K562 (cell line): ENCODE measurements around the gene MYO5C. TPM values are rescaled to one million over a fixed set of nuclear protein-coding genes. Genes with fewer than 3 reads are reported as not detected.

Experiments used
- ATAC-seq: fragments of 200-7000 bp; cut with Tn5 transposase; 3 replicates; pipeline ENCODE4 v1.9.1; 2020; ENCODE audit warnings: moderate library complexity
- BruUV-seq: library from RNA; stranded (reverse); fragments of 400-500 nt; replicated peaks from 2 replicates; lab custom pipeline; 2021; lab: Mats Ljungman, UMichigan
- CTCF ChIA-PET: fragments of 300-600 bp; formaldehyde crosslinking; extraction: SDS; loops from one replicate; lab custom pipeline; 2021; ENCODE audit warnings: low intra/inter-chr PET ratio; lab: Yijun Ruan, JAX
- POLR2A ChIA-PET: fragments of 300-600, 350-650 bp; sonication (Branson Sonifier 250); formaldehyde crosslinking; extraction: SDS; loops from one replicate; lab custom pipeline; 2021; ENCODE audit warnings: antibody characterized with exemption, inconsistent platforms; lab: Yijun Ruan, JAX
- DNase-seq, 4 experiments: peaks; one replicate each; pipeline versions ENCODE4 v3.0.0 to v3.0.0-alpha.2; 2011 to 2018; ENCODE audit warnings: low spot score in 3 of 4, mixed read lengths in 3 of 4; ENCODE audit errors: extremely low read depth in 1 of 4
- FAIRE-seq: peaks from 2 replicates; lab custom pipeline; 2011; peaks lifted over from hg19 to GRCh38; lab: Jason Lieb, UNC
- H2AFZ ChIP-seq: 2 replicates; pipeline ENCODE4 v1.6.0; 2011; ENCODE audit warnings: low read depth, low read length, control low read depth, inconsistent platforms
- H3K27ac ChIP-seq: fragments of 200-600 bp; 3 replicates; pipeline ENCODE4 v1.8.0; 2011; ENCODE audit warnings: low read depth, mild to moderate bottlenecking, control low read depth, inconsistent platforms, low read length, moderate library complexity, mixed read lengths; ENCODE audit errors: extremely low read depth
- H3K27me3 ChIP-seq, 2 experiments: fragments of 300-600 bp in 1 of 2; 2 replicates in 1 of 2; 3 replicates in 1 of 2; pipeline versions ENCODE4 v1.6.0 to v1.8.0; 2011; ENCODE audit warnings: inconsistent platforms in 2 of 2, low read length in 2 of 2, mild to moderate bottlenecking in 1 of 2, mixed read lengths in 1 of 2, moderate library complexity in 1 of 2; ENCODE audit not compliant: control insufficient read depth in 2 of 2, insufficient read depth in 2 of 2
- H3K36me3 ChIP-seq: fragments of 300-600 bp; 3 replicates; pipeline ENCODE4 v1.8.0; 2011; ENCODE audit warnings: mild to moderate bottlenecking, low read length, inconsistent platforms; ENCODE audit not compliant: control insufficient read depth, insufficient read depth
- H3K4me1 ChIP-seq, 2 experiments: fragments of 200-600 bp in 1 of 2; replicated peaks in 1 of 2; 2 replicates in 1 of 2; 3 replicates in 1 of 2; pipeline versions ENCODE4 v1.5.1 to v1.8.0; 2011; ENCODE audit warnings: inconsistent platforms in 2 of 2, low read length in 2 of 2, mild to moderate bottlenecking in 1 of 2, mixed read lengths in 1 of 2, moderate library complexity in 1 of 2; ENCODE audit not compliant: control insufficient read depth in 2 of 2, insufficient read depth in 2 of 2
- H3K4me2 ChIP-seq: 2 replicates; pipeline ENCODE4 v1.6.1; 2011; ENCODE audit warnings: low read length, control low read depth, inconsistent platforms, mixed read lengths; ENCODE audit not compliant: insufficient read depth
- H3K4me3 ChIP-seq: fragments of 200-600 bp; sonication (generic), shearing (Covaris generic); 2 replicates; pipeline ENCODE4 v1.5.1; 2016; ENCODE audit warnings: control low read depth, inconsistent platforms
- H3K79me2 ChIP-seq: fragments of 200-600 bp; 3 replicates; pipeline ENCODE4 v1.8.0; 2011; ENCODE audit warnings: low read length, inconsistent platforms; ENCODE audit not compliant: control insufficient read depth, insufficient read depth
- H3K9ac ChIP-seq, 2 experiments: 2 replicates each; pipeline versions ENCODE4 v1.6.0 to v1.6.1; 2011; ENCODE audit warnings: low read depth in 2 of 2, low read length in 2 of 2, control low read depth in 1 of 2, inconsistent platforms in 1 of 2, mild to moderate bottlenecking in 1 of 2, mixed read lengths in 1 of 2; ENCODE audit not compliant: insufficient read depth in 1 of 2
- H3K9me1 ChIP-seq: one replicate; pipeline ENCODE4 v1.6.0; 2011; ENCODE audit warnings: inconsistent platforms, mild to moderate bottlenecking, low read length, moderate library complexity; ENCODE audit not compliant: control insufficient read depth, insufficient read depth
- H3K9me3 ChIP-seq: replicated peaks from 2 replicates; pipeline ENCODE4 v1.5.1; 2011; ENCODE audit warnings: low read depth, low read length, inconsistent platforms; ENCODE audit not compliant: control insufficient read depth, insufficient read depth
- H4K20me1 ChIP-seq: replicated peaks from 2 replicates; pipeline ENCODE4 v1.6.1; 2011; ENCODE audit warnings: low read length, inconsistent platforms, mixed read lengths; ENCODE audit not compliant: control insufficient read depth, insufficient read depth
- DACH1 ChIP-seq: fragments of 450-650 bp; IDR thresholded peaks from 2 replicates; pipeline ENCODE4 v1.6.1; 2018; ENCODE audit not compliant: partially characterized antibody
- NFE2 ChIP-seq: IDR thresholded peaks from 2 replicates; pipeline ENCODE4 v1.6.1; 2014; ENCODE audit warnings: antibody characterized with exemption, low read depth
- NR1H2 ChIP-seq: sonication (generic); formaldehyde crosslinking; IDR thresholded peaks from 2 replicates; pipeline ENCODE4 v1.4.0; 2020; ENCODE audit warnings: mild to moderate bottlenecking, missing genetic modification reagents
- TARDBP ChIP-seq: fragments of 450-650 bp; IDR thresholded peaks from 2 replicates; pipeline ENCODE4 v1.6.1; 2016
- THAP7 ChIP-seq: fragments of 250-450 bp; sonication (Bioruptor Pico); IDR thresholded peaks from 2 replicates; pipeline ENCODE4 v1.5.0; 2021
- ZNF655 ChIP-seq: fragments of 250-450 bp; sonication (Bioruptor Pico); IDR thresholded peaks from 2 replicates; pipeline ENCODE4 v1.5.0; 2021
- WGBS: fragments of 100-300 bp; shearing (Covaris generic); methylation state at CpG from one replicate; pipeline ENCODE4 v1.1.6; 2016; ENCODE audit warnings: low coverage, mixed read lengths; ENCODE audit not compliant: insufficient coverage; ENCODE audit errors: missing lambda C conversion rate; 5-methylcytosine and 5-hydroxymethylcytosine counted together
- in situ Hi-C: fragments of 300-500 bp; cut with MboI; formaldehyde crosslinking; loops from 4 replicates; pipeline ENCODE4 v1.15.0; 2018; ENCODE audit warnings: inconsistent platforms, mixed read lengths
- intact Hi-C: fragments of 100-400 bp; cut with micrococcal nuclease; formaldehyde crosslinking; loops from 2 replicates; pipeline ENCODE4 v1.14.2; 2022
- polyA plus RNA-seq, 8 experiments: library from polyadenylated mRNA; depleted of rRNA in 4 of 8; stranded (reverse) in 5 of 8; unstranded in 3 of 8; fragments of >200 nt; fragmentation: Nextera tagmentation in 2 of 8; fragmentation: Illumina TruSeq in 1 of 8; extraction: Ambion mirVana in 2 of 8; extraction: Trizol in 1 of 8; gene quantifications; 2 replicates each; pipeline versions ENCODE4 v1.2.1 to v1.2.3, GENCODE V29; 2011 to 2014; ENCODE audit warnings: inconsistent platforms in 1 of 8, missing spikeins in 1 of 8
- total RNA-seq, 7 experiments: library from RNA; depleted of rRNA in 6 of 7; stranded (reverse); fragments of >200 nt in 6 of 7; fragmentation: Illumina TruSeq in 2 of 7; extraction: Trizol in 2 of 7; gene quantifications; 2 replicates each; pipeline versions ENCODE4 v1.2.1 to v1.2.3, GENCODE V29; 2011 to 2021; ENCODE audit warnings: low replicate concordance in 1 of 7

Gene MYO5C
- total and polyA plus RNA-seq, 9 of the 15 experiments (the other 6 are each of a cell fraction or from before 2014, with no cell fraction given): 0.01 to 0.24 TPM; not detected in 7

- Histone ChIP-seq H3K4me3 (no peak overlapping the region), H3K27me3 (peaks cover 0 to 60% of the 10 kb centered on the region in 2 experiments; a peak in 4 of 5 replicates), H3K4me1 (no peaks in the 10 kb centered on the region), H3K9ac (no peak overlapping the region), H3K27ac (no peak overlapping the region), H3K9me3 (no peaks in the 10 kb centered on the region), H3K9me1 (no peaks in the 10 kb centered on the region), H3K79me2 (no peaks in the 10 kb centered on the region), H3K4me2 (no peak overlapping the region), H3K36me3 (no peaks in the 10 kb centered on the region), H4K20me1 (no peaks in the 10 kb centered on the region; the same call in 1 of the 2 replicates), H2AFZ (no peak overlapping the region)
- DNase-seq (no peak), FAIRE-seq (no peak), ATAC-seq (no peak)
- TF ChIP-seq ZNF655 (no peak), NFE2 (no peak), NR1H2 (CRISPR knock-in tag) (no peak), TARDBP (no peak), DACH1 (no peak), THAP7 (CRISPR knock-in tag) (no peak)
- BruUV-seq: no TSS peak
- POLR2A ChIA-PET: interaction anchor here (0.6 kb wide), 3 partner anchors 22 to 230 kb away, joined by 3 read pairs; no protein-coding TSS in a partner anchor
- WGBS: 2% methylated on average over 13 of the region's 14 CpGs
- intact Hi-C loops (no loop called here), in situ Hi-C loops (no loop called here)
- CTCF ChIA-PET: no interaction called here
Measured at GRCh38 chr15:52282418-52282817, 13.2 kb downstream of the MYO5C start.
